ENCODE results near the gene SNX15. TPM values are rescaled to one million over a fixed set of nuclear protein-coding genes. Genes with fewer than 3 reads are reported as not detected.

SNX15 gene
- total RNA-seq, 2 donors from 2014 or later: 20.7 to 22.7 TPM

- Histone ChIP-seq H3K27me3 (replicated peaks; ENCODE audit: insufficient read depth) (no peaks in the 10 kb centered on the region), H3K27ac (no peak overlapping the region), H3K9me3 (no peaks in the 10 kb centered on the region), H3K4me3 (no peak overlapping the region), H3K36me3 (no peaks in the 10 kb centered on the region), H3K4me1 (ENCODE audit: control insufficient read depth in 1 of 2, low read depth in 2 of 2) (no peaks in the 10 kb centered on the region)
- ATAC-seq (ENCODE audit: insufficient number of reproducible peaks, low FRiP score, low read depth) (no peak), DNase-seq (ENCODE audit: low spot score) (no peak)
- no peak for TF ChIP-seq CTCF (IDR thresholded peaks at IDR 0.05)
These were observed 50.2 kb downstream of the SNX15 start for GRCh38 chr11:65077451-65077850.

- Histone ChIP-seq H3K27me3 (replicated peaks; ENCODE audit: insufficient read depth) (no peaks in the 10 kb centered on the region), H3K9me3 (no peaks in the 10 kb centered on the region), H3K27ac (no peak overlapping the region), H3K36me3 (no peaks in the 10 kb centered on the region), H3K4me3 (no peak overlapping the region), H3K4me1 (ENCODE audit: control insufficient read depth in 1 of 2, low read depth in 2 of 2) (peaks cover 0 to under 1% of the 10 kb centered on the region in 2 donors)
- ATAC-seq (ENCODE audit: insufficient number of reproducible peaks, low FRiP score, low read depth) (no peak), DNase-seq (ENCODE audit: low spot score) (no peak)
- peak; percentile 54 for TF ChIP-seq CTCF (IDR thresholded peaks at IDR 0.05)
These were observed 50.9 kb downstream of the SNX15 start for GRCh38 chr11:65078151-65078550.

- H3K27ac ChIP-seq: no peak overlapping the region
- TF ChIP-seq CTCF (IDR thresholded peaks at IDR 0.05): no peak
- no peak overlapping the region for H3K4me3 ChIP-seq
- H3K9me3 ChIP-seq: no peaks in the 10 kb centered on the region
- no peak for DNase-seq (ENCODE audit: low spot score)
- no peaks in the 10 kb centered on the region for H3K36me3 ChIP-seq
- H3K27me3 ChIP-seq (replicated peaks; ENCODE audit: insufficient read depth): no peaks in the 10 kb centered on the region
- ATAC-seq (ENCODE audit: insufficient number of reproducible peaks, low FRiP score, low read depth): no peak
- H3K4me1 ChIP-seq (ENCODE audit: control insufficient read depth in 1 of 2, low read depth in 2 of 2): peaks cover 3 to 7% of the 10 kb centered on the region in 2 donors
These were observed 51.6 kb downstream of the SNX15 start for GRCh38 chr11:65078786-65079342.

- Histone ChIP-seq H3K27me3 (replicated peaks; ENCODE audit: insufficient read depth) (no peaks in the 10 kb centered on the region), H3K27ac (peak overlapping the region; percentile 77 to 83), H3K4me1 (ENCODE audit: control insufficient read depth in 1 of 2, low read depth in 2 of 2) (peaks cover 10 to 22% of the 10 kb centered on the region in 2 donors), H3K36me3 (peaks cover 15% of the 10 kb centered on the region), H3K4me3 (peak overlapping the region; percentile 80), H3K9me3 (no peaks in the 10 kb centered on the region)
- DNase-seq (ENCODE audit: low spot score) (no peak), ATAC-seq (ENCODE audit: insufficient number of reproducible peaks, low FRiP score, low read depth) (no peak)
- TF ChIP-seq CTCF (IDR thresholded peaks at IDR 0.05): no peak
These were observed 56.0 kb downstream of the SNX15 start for GRCh38 chr11:65083134-65083833.

- peak; percentile 85 for DNase-seq (ENCODE audit: low spot score)
- Histone ChIP-seq H3K36me3 (peaks cover 15% of the 10 kb centered on the region), H3K27ac (peak within 1 kb of the TSS; percentile 77 to 83), H3K4me3 (peak within 1 kb of the TSS; percentile 80), H3K9me3 (no peaks in the 10 kb centered on the region), H3K27me3 (replicated peaks; ENCODE audit: insufficient read depth) (no peaks in the 10 kb centered on the region), H3K4me1 (ENCODE audit: control insufficient read depth in 1 of 2, low read depth in 2 of 2) (peaks cover 10 to 22% of the 10 kb centered on the region in 2 donors)
- no peak for TF ChIP-seq CTCF (IDR thresholded peaks at IDR 0.05)
- ATAC-seq (ENCODE audit: insufficient number of reproducible peaks, low FRiP score, low read depth): peak; percentile 82
These were observed 56.8 kb downstream of the SNX15 start, which contains the start of the genes CDCA5 and ZFPL1 for GRCh38 chr11:65083834-65084597. Gene CDCA5 (minus strand): TSS chr11:65084040. CDS start chr11:65083978, 62 bp downstream. Gene ZFPL1 (plus strand): TSS chr11:65084222. CDS start chr11:65084699, 477 bp downstream.
